HepG2 (cell line): ENCODE data around the gene BPIFB2.

ENCODE experiments used
- CHD2 ChIP-seq: IDR thresholded peaks from 2 replicates; pipeline ENCODE4 v1.6.1; 2011; ENCODE audit warnings: low read depth, low read length, improper control_type of control experiment
- ZBTB1 ChIP-seq: sonication (generic); formaldehyde crosslinking; IDR thresholded peaks from 2 replicates; pipeline ENCODE4 v1.4.0; 2020; ENCODE audit warnings: missing genetic modification reagents, borderline replicate concordance
- ZSCAN20 ChIP-seq: sonication (generic); formaldehyde crosslinking; IDR thresholded peaks from 2 replicates; pipeline ENCODE4 v1.4.0; 2020; ENCODE audit warnings: missing genetic modification reagents, mild to moderate bottlenecking, borderline replicate concordance

- TF ChIP-seq ZBTB1 (CRISPR knock-in tag) = no peak
- TF ChIP-seq ZSCAN20 (CRISPR knock-in tag) = no peak
- no peak for TF ChIP-seq CHD2
Measured at GRCh38 chr20:32963176-32963575, 44.3 kb upstream of the BPIFB2 start.
